GM21717 (cell line): ENCODE measurements around the gene ZNF420.

Experiments
- ATAC-seq: cut with Tn5 transposase; IDR thresholded peaks from one replicate; pipeline ENCODE4 v1.9.1; 2021; ENCODE audit warnings: mild to moderate bottlenecking, moderate library complexity; ENCODE audit not compliant: unreplicated experiment

Gene ZNF420

DNA sequence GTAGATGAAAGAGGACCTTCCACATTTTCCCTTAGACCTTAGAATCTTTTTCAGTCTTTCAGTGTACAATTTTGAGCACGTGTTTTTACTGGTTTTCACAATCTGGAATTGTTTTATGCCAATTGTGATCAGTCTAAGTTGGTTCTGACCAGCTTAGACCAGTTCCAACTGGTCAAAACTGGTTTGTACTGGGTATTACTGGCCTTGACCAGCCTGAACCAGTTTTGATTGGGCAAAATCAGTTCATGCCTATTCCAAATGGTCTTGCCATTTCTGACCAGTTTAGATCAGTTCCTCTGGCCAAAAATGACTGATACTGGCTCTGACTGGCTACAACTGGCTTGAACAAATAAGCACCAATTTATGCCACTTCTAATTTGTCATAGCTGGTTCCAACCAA is 57.9 kb downstream of the ZNF420 start:
- ATAC-seq = no peak

DNA sequence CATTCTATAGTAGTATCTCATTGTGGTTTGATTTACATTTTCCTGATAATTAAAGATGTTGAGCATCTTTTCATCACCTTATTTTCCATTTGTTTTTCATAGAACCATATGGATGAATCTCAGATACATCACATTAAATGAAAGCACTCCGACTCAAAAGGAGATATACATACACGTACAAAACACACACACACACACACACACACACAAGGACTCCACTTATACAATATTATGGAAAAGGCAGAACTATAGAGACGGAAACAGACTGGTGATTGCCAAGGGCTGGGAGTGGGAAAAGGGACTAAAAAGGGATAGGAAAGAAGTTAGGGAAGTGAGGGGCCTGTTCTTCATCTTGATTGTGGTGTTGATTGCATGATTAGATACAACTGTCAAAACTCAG is 70.0 kb downstream of the ZNF420 start:
- ATAC-seq = no peak

DNA sequence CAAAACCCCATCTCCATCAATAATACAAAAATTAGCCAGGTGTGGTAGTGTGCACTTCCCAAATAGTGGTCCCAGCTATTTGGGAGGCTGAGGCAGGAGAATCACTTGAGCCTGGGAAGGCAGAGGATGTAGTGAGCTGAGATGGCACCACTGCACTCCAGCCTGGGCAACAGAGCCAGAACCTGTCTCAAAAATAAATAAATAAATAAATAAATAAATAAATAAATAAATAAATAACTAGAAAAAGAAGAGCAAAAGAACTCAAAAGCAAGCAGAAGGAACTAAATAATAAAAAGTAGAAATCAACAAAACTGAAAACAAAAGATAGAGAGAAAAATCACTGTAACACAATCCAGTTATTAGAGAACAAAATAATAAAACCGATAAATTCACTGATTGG is 81.9 kb downstream of the ZNF420 start:
- ATAC-seq = no peak

DNA sequence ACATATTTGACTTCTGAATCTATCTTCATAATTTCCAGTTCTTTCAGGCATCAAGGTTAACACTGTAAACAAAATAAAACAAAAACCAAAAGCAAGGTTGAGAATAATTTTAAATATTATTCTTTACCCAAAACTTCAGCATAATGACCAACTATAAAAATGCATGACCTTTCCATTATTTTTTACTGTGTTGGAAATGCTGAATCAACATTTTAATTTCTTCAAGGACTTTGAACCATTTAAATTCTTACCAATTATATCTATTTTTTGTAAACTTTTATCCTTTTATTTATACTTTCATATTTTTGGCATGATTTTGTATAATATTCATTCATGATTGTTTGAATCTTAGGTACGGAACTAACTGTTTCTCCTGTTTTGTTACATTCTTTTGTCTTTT is 87.4 kb downstream of the ZNF420 start:
- ATAC-seq = no peak

DNA sequence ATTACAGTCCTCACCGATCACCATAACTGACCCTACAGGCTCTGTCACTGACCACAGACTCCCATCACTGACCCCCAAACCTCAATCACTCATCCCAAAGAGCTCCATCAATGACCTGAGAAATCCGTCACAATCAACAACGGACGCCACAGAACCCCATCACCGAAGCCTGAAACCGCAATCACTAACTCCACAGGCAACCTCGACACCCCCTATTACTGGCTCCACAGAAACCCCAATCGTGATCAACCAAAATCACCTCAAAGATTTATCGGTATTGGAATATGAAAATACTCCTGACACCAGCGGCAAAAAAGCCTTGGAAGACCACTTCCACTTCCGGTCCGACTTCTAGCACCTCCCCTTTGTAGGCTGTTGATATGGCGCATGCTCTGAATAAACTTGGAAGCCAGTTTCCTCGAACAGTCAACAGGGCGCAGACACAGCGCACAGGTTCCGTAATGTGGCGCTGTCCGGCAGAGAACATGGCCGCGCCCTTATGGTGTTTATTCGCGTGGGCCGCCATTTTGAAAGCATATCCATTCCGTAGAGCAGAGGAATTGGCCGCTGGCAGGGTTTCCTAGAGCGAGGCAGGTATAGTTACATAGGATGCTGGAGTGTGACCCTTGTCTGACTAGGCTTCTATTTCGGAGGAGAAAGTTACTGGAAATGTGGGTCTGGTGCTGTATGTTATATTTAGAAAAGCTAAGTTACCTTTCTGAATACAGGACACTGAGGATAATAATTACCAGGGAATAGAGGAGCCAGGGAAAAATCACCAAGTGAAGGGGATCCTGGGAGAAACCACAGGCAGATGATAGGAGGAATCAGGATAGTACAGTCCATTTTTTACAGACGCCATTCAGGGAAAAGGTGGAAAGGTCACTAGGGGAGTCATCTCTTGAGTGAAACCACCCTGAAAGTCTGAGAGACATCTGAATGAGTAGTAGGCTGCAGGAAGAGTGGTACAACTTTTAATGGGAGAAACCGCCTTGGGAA is 94.4 kb downstream of the ZNF420 start, which contains the start of gene ZNF585A:
Gene ZNF585A (minus strand): TSS at position 328 of the 999 bp plus-strand sequence. CDS start 2,785 bp downstream, outside the sequence.
- ATAC-seq = peak; percentile 86
